HG03354 (cell line): ENCODE measurements around the gene GLYATL1B.
A peak's percentile ranks its signal among the peaks of the same experiment; 100 is the strongest.
"Not testable (repeated sequence)": the region's sequence is repeated elsewhere in the genome, so short reads cannot be mapped to it uniquely, and the experiment has no call there.

Experiments
- ATAC-seq: cut with Tn5 transposase; IDR thresholded peaks from one replicate; pipeline ENCODE4 v1.9.1; 2021; ENCODE audit warnings: mild to moderate bottlenecking; ENCODE audit not compliant: unreplicated experiment, poor library complexity, severe bottlenecking

GLYATL1B gene

GRCh38 chr11:59095225-59095624 is 9.1 kb downstream of the GLYATL1B start:
- ATAC-seq = peak; percentile 81

GRCh38 chr11:59095972-59096575 is 10.0 kb downstream of the GLYATL1B start:
- not testable (repeated sequence) for ATAC-seq

- ATAC-seq = peak; percentile 53
Observed at GRCh38 chr11:59097113-59097708, 11.1 kb downstream of the GLYATL1B start.

DNA sequence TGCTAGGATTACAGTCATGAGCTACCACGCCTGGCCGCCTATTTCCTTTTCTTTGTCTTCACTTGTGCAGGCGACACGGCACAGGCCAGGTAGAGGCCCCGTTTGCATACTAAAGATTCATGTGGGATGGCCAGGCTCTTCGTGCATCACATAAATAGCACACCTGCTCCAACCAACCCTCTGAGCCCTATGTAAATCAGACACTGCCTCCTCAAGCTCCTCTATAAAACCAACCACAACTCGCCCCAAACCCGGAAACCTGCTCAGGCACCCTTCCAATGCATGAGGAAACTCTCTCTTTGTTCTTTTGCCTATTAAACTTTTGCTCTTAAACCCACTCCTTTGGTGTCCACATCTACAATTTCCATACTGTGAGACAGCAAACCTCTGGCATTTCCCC is 11.8 kb downstream of the GLYATL1B start:
- not testable (repeated sequence) for ATAC-seq

DNA sequence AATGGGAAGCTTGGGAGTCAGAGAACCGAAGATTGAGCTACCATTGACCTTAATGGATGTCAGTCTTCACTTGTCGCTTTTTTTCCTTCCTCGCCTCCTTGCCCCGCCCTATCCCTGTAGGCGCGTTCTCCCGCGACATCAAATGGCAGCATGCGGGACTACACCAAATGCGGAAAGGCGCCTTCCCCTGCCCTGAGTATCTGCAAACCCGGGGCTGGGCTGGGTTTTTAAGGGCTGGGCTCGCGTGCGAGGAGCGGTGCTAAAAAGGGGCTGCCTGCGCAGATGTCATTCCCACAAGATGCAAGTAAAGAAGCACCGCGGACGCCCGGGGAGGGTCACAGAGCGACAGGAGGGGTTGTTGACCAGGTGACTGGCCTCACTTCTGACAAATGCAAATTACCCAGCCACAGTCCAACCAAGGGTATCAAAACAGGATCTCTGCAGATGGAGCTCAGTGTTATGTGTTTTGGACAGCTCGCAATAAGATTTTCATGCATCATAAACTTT is 16.2 kb downstream of the GLYATL1B start:
- ATAC-seq = peak; percentile 72

- ATAC-seq = peak; percentile 70
Observed at GRCh38 chr11:59106363-59107336, 20.5 kb downstream of the GLYATL1B start, which contains the start of gene FAM111B. Gene FAM111B, plus strand, starts transcription at chr11:59107237. Its CDS starts 2,389 bp downstream, at chr11:59109626.

DNA sequence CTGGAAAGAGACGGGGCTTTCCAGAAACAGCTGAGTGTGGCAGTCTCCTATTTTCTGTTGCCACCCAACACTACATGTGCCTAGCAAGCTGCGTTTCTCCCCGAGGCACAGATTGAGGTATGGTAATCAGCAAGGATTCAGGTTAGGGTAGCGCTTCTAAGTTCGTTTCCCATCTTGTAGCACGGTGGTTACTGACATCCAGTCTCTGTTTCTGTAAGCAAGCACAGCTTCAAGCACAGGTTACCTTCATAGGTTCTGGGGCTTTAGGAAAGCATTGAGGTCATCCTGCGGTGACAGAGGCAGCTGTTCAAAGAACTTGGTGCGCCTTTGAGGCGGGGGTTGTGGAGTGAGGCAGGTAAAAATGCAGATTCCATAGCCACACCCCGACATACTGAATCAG is 21.6 kb downstream of the GLYATL1B start:
- peak; percentile 27 for ATAC-seq

DNA sequence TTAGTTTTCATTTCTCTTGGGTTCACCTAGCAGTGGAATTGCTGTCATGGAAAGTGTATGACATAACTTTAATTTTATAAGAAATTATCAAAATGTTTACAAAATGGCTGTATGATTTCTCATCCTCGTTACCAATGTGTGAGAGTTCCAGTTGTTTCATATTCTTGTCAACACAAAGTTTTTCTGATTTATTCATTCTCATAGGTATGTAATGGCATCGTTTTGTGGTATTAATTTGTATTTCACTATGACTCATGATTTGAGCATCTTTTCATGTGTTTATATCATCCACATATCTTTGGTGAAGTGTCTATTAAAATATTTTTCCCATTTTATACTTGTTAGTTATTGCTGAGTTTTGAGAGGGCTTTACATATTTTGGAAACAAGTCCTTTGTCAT is 26.4 kb downstream of the GLYATL1B start:
- ATAC-seq = no peak

- no peak for ATAC-seq
Observed at GRCh38 chr11:59114344-59114743, 28.2 kb downstream of the GLYATL1B start.

- ATAC-seq = no peak
Observed at GRCh38 chr11:59115553-59115952, 29.4 kb downstream of the GLYATL1B start.

DNA sequence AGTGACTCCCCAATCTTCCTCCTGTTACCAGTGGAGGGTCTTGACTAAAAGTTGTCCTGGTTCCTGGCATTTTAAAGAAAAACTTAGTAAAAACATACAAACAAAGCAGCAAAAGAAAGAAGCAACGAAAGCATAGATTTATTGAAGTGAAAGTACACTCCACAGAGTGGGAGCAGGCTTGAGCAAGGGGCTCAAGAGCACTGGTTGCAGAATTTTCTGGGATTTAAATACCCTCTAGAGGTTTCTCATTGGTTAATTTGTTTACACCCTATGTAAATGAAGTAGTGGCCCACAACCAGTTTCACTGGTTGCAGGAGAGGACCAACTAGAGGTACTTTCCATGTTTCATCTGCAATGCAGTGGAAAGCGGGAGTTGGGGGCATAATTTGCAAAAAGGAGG is 31.7 kb downstream of the GLYATL1B start:
- ATAC-seq = no peak

DNA sequence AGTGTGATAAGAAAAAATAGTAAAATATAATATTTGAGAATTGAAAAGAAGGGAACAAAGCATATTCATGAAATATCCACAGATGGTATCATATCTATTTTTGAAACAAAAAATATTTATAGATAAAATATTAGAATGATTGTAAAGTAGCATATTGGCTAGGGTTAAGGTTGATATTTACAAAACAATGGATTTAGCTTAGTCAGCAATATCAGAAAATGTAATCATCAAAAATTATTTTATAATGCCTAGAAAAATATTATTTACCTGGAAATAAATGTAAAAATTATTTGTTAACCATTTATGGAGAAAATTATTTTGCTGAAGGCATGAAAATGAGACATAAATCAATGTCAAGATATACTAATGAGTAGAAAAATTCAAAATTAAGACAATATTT is 33.7 kb downstream of the GLYATL1B start:
- no peak for ATAC-seq

DNA sequence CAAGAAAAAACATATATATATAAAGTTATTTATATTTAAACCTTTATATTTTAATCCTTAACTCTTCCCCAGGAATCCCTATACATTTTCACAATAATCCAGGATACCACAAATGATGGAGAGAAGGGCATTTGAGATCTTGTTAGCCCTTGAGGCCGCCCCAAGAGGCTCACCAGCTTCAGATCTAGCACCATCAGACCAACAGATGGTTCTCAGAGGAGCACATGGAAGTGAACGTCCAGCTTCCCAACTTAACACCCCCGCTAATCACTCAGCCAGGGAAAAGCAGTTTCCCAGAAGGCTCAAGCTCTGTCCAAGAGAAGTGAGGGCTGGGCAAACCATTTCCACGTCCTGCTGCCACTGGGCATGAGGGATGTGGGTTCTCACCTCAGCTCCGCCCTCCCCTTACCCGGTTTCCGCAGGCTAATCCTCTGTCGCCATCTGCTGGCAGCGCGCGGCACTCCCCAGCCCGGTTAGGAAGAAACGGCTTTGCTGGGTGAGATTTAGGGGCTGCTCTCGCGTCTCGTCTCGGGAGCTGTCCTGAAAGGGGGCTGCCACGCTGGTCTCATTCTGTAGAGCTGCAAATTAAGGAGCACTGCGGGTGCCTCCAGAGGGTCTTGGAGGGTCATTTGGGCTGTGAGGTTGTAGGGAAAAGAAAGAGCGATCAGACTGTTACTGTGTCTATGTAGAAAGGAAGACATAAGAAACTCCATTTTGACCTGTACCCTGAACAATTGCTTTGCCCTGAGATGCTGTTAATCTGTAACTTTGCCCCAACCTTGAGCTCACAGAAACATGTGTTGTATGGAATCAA is 49.7 kb downstream of the GLYATL1B start:
- peak; percentile 99 for ATAC-seq

- not testable (repeated sequence) for ATAC-seq
Observed at GRCh38 chr11:59136551-59136950, 50.4 kb downstream of the GLYATL1B start.

GRCh38 chr11:59137190-59137589 is 51.1 kb downstream of the GLYATL1B start:
- no peak for ATAC-seq

DNA sequence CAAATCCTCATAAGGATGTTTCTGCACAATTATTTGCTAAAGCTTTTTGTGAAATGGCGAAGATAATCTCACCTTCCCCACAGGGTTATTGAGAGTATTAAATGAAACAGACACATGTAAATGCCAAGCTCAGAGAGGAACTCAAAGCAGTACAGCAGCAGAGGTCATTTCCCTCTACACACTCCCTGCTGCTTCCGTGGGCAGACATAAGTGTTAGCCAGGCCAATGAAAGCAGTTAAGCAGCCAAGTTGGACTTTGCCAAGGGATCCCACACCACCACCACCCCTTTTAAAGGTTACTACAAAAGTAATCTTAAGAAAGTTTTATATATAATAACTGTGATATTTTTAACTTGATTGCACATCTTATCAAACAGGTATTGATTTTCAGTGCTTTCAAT is 52.5 kb downstream of the GLYATL1B start:
- ATAC-seq = no peak

GRCh38 chr11:59141191-59141590 is 55.1 kb downstream of the GLYATL1B start:
- no peak for ATAC-seq

- ATAC-seq = peak; percentile 1
Observed at GRCh38 chr11:59141673-59142460, 55.8 kb downstream of the GLYATL1B start.
